ENCODE data around the gene CDH6.

CDH6 gene

DNA sequence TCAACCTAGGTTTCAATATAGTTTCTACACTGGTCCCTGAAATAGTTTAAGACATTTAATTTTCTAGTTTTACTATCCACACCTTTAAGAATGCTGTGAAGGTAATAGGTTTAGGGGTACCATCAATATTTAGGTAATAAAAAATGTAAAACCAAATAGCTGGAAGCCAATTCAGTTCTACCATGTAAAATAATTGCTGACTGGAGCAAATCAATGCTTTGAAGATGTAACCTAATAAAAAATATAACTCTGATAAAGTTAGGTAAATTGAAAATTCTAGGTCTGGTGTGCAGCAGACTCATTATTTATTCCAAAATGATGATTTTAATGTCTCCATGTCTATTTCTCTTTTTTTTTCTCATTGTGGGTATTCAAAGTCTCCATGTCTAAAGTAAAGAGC, 21.8 kb downstream of the CDH6 start:
- TF ChIP-seq, protein P1, sequence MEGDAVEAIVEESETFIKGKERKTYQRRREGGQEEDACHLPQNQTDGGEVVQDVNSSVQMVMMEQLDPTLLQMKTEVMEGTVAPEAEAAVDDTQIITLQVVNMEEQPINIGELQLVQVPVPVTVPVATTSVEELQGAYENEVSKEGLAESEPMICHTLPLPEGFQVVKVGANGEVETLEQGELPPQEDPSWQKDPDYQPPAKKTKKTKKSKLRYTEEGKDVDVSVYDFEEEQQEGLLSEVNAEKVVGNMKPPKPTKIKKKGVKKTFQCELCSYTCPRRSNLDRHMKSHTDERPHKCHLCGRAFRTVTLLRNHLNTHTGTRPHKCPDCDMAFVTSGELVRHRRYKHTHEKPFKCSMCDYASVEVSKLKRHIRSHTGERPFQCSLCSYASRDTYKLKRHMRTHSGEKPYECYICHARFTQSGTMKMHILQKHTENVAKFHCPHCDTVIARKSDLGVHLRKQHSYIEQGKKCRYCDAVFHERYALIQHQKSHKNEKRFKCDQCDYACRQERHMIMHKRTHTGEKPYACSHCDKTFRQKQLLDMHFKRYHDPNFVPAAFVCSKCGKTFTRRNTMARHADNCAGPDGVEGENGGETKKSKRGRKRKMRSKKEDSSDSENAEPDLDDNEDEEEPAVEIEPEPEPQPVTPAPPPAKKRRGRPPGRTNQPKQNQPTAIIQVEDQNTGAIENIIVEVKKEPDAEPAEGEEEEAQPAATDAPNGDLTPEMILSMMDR (IDR thresholded peaks at IDR 0.05) = no peak

DNA sequence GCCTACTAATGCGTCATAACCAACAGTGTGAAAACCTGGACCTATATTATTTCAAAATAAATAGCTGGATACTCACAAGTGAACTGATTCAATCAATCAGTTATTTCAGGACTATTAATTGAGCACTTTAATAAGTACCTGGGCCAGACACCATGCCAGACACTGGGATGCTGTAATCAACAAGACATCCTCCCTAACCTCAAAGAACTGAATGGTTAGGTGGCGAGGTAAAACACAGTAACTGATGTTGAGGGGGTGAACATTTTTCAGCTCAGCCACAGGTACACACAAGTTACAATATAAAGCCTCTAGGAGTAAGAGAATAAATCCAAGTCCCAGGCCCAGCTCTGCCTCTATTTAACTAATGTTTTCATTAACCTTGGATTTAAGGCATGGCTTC, 24.0 kb downstream of the CDH6 start:
- TF ChIP-seq, protein P1 (IDR thresholded peaks at IDR 0.05) = no peak

DNA sequence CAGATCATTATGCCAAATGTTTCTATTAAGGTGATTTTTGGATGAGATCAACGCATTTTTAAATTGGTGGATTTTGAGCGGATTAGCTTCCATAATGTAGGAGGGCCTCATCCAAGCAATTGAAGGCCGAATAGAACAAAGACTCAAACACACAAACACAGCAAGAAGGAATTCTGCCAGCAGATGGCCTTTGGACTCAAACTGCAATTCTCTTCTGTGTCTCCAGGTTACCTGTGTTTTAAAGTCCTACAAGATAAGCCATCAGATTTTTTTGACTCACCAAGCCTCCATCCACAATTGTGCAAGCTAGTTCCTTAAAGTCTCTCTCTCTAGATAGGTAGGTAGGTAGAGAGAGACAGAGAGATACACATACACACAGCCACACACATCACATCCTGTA, 25.5 kb downstream of the CDH6 start:
- TF ChIP-seq, protein P1 (IDR thresholded peaks at IDR 0.05) = no peak

DNA sequence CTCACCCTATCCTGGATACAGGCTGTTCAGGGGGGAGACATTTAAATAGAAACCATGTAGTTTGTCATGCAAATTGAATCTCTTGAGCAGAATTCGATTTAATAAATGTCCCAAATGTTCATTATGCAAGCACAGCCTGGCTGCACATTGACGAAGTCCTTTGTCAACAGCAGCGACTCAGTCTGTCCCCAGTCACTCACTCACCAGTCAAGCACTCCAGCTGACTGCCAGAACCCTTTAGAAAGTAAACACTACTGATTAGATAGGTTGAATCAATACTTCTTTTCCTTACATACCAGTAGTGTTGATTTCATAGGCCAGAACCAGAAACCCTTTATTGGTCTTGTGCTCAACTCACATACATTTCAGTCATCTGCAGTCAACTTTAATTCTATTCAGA, 27.5 kb downstream of the CDH6 start:
- TF ChIP-seq, protein P1 (IDR thresholded peaks at IDR 0.05) = no peak

DNA sequence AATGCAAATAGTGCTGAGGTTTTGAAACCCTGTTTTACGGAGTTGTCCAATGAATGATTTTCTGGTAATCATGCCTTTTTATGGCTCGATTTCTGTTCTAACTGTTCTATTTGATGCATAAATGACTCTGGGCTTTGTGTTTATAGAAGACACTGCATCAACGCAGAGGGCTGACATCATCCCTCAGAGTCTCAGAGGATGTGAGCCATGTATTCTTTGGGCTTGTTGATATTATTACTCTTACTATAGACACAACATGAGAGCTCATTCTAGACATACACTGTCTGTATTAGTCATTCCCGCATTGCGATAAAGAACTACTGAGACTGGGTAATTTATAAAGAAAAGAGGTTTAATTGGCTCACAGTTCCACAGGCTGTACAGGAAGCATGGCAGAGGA, 31.6 kb downstream of the CDH6 start:
- TF ChIP-seq, protein P1 (IDR thresholded peaks at IDR 0.05) = no peak

DNA sequence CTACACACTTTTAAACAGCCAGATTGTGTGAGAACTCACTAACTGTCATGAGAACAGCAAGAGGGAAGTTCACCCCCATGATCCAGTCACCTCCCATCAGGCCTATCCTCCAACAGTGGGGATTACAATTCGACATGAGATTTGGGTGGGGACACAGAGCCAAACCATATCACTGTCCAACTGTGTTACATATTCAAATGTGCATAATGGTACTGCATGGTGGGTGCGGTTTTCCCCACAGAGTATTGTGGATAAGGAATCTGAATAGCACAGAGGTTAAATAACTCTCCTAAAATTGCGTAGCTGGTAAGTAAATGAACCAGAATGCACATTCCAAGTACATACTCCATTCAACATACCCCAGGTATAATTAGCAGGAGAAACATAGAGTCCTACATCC, 32.1 kb downstream of the CDH6 start:
- TF ChIP-seq, protein P1 (IDR thresholded peaks at IDR 0.05) = no peak

DNA sequence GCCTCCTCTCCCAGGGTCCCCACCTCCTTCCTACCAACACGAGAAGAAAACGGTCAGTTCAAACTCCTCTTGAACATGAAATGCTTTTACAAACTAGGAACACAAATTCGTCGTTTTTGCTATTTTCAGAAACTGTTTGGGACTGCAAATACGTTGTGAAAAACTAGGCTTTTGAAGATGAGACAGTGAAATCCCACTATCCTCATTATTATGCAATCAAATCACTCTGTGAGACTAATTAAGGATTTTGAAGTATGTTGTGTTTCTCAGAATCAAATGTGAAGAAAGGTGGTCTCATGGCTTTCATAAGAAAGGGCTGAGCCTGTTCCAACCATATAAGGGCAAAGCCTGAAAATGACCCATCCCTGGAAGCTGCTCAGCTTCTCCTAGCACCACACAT, 33.2 kb downstream of the CDH6 start:
- TF ChIP-seq, protein P1 (IDR thresholded peaks at IDR 0.05) = no peak

DNA sequence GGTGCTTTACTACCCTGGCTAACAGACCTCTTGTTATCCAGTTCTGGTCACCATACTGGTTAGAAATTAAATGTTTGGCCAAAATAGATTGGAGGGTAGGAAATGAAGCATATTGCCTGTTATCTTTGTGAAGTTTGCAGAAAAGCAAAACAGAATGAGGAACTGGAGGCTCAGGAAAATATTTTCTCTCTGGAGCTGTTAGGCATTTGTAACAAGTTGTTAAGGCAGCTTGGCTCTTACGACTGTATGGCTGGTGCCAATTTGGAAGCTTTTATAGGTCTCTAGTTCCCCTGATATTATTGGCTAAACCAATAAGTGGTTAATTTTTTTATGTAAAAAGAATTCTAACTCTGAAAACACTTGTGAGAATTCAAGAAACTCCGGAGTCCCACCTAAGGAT, 35.8 kb downstream of the CDH6 start:
- TF ChIP-seq, protein P1 (IDR thresholded peaks at IDR 0.05) = no peak
